Breast epithelium (tissue), 4 donors: ENCODE measurements around the gene WDPCP. TPM values are rescaled to one million over a fixed set of nuclear protein-coding genes. Genes with fewer than 3 reads are reported as not detected.

Experiments
- DNase-seq, 2 donors: peaks; one replicate each; pipeline ENCODE4 v3.0.0-alpha.2; 2019; ENCODE audit warnings: low spot score in 2 of 2
- H3K27ac ChIP-seq, 2 donors: fragments of 200-600 bp; sonication (generic) in 1 of 2; one replicate each; pipeline ENCODE4 v1.5.1; 2016 to 2019; ENCODE audit warnings: mild to moderate bottlenecking in 1 of 2
- H3K27me3 ChIP-seq, 2 donors: fragments of 200-600 bp; sonication (generic) in 1 of 2; one replicate each; pipeline versions ENCODE4 v1.5.1 to v1.6.0; 2017 to 2019; ENCODE audit warnings: control low read depth in 1 of 2, mild to moderate bottlenecking in 1 of 2
- H3K36me3 ChIP-seq: fragments of 200-600 bp; one replicate; pipeline ENCODE4 v1.5.1; 2019
- H3K4me1 ChIP-seq, 2 donors: fragments of 200-600 bp; sonication (generic); one replicate each; pipeline ENCODE4 v1.5.1; 2016 to 2019; ENCODE audit warnings: control low read depth in 1 of 2
- H3K4me3 ChIP-seq, 3 donors: fragments of 200-600 bp; sonication (generic); 1 replicate in 2 of 3; 2 replicates in 1 of 3; pipeline ENCODE4 v1.5.1; 2016 to 2019; ENCODE audit warnings: mild to moderate bottlenecking in 3 of 3, moderate library complexity in 2 of 3
- H3K9me3 ChIP-seq, 2 donors: fragments of 200-600 bp; sonication (generic) in 1 of 2; one replicate each; pipeline ENCODE4 v1.5.1; 2016 to 2019; ENCODE audit warnings: control low read depth in 1 of 2
- CTCF ChIP-seq, 3 donors: fragments of 450-650 bp; IDR thresholded peaks; one replicate each; pipeline ENCODE4 v1.5.1; 2016 to 2017; ENCODE audit warnings: antibody characterized with exemption in 3 of 3, mild to moderate bottlenecking in 3 of 3, moderate library complexity in 3 of 3
- POLR2A ChIP-seq: fragments of 450-650 bp; IDR thresholded peaks from one replicate; pipeline ENCODE4 v1.6.1; 2016; ENCODE audit warnings: antibody characterized with exemption, mild to moderate bottlenecking, moderate library complexity
- POLR2AphosphoS5 ChIP-seq, 3 donors: sonication (generic); formaldehyde crosslinking; IDR thresholded peaks; one replicate each; pipeline ENCODE4 v1.6.1; 2017; ENCODE audit warnings: antibody characterized with exemption in 3 of 3
- intact Hi-C: fragments of 100-400 bp; cut with DNase I; formaldehyde crosslinking; loops from one replicate; pipeline ENCODE4 v1.15.1; 2023; ENCODE audit warnings: low total_unique reads
- total RNA-seq, 3 donors: library from RNA; depleted of rRNA; stranded (reverse); fragments of >200 nt; gene quantifications; one replicate each; pipeline ENCODE4 v1.1.0, GENCODE V29; 2016

The WDPCP gene
- total RNA-seq, 3 donors from 2014 or later: 25.2 to 37.4 (median 29.4) TPM

- Histone ChIP-seq H3K36me3 (no peaks in the 10 kb centered on the region), H3K4me3 (peak overlapping the region; percentile 85 to 88 (median 88)), H3K9me3 (no peaks in the 10 kb centered on the region), H3K4me1 (no peaks in the 10 kb centered on the region), H3K27me3 (no peaks in the 10 kb centered on the region), H3K27ac (peak overlapping the region; percentile 90 to 91)
- intact Hi-C loops: no loop called here
- TF ChIP-seq CTCF (IDR thresholded peaks at IDR 0.05) (no peak), POLR2A (no peak), POLR2AphosphoS5 (IDR thresholded peaks at IDR 0.05) (no peak)
- DNase-seq: no peak
These were observed 378 bp downstream of the WDPCP start for GRCh38 chr2:63587814-63588384.

- Histone ChIP-seq H3K4me1 (no peaks in the 10 kb centered on the region), H3K9me3 (no peaks in the 10 kb centered on the region), H3K27ac (no peak overlapping the region), H3K27me3 (no peaks in the 10 kb centered on the region), H3K4me3 (no peak overlapping the region), H3K36me3 (no peaks in the 10 kb centered on the region)
- no peak for DNase-seq
- TF ChIP-seq CTCF (IDR thresholded peaks at IDR 0.05) (no peak), POLR2A (no peak), POLR2AphosphoS5 (IDR thresholded peaks at IDR 0.05) (no peak)
- intact Hi-C loops: no loop called here
These were observed 5.4 kb downstream of the WDPCP start for GRCh38 chr2:63582873-63583272.

GRCh38 chr2:63581298-63581961 is 6.8 kb downstream of the WDPCP start:
- H3K4me1 ChIP-seq: no peaks in the 10 kb centered on the region
- H3K36me3 ChIP-seq: no peaks in the 10 kb centered on the region
- no peak overlapping the region for H3K4me3 ChIP-seq
- no peak overlapping the region for H3K27ac ChIP-seq
- TF ChIP-seq POLR2AphosphoS5 (IDR thresholded peaks at IDR 0.05) (no peak), POLR2A (no peak), CTCF (IDR thresholded peaks at IDR 0.05) (no peak)
- no peak for DNase-seq
- intact Hi-C loops: no loop called here
- H3K27me3 ChIP-seq: no peaks in the 10 kb centered on the region
- H3K9me3 ChIP-seq: no peaks in the 10 kb centered on the region

DNA sequence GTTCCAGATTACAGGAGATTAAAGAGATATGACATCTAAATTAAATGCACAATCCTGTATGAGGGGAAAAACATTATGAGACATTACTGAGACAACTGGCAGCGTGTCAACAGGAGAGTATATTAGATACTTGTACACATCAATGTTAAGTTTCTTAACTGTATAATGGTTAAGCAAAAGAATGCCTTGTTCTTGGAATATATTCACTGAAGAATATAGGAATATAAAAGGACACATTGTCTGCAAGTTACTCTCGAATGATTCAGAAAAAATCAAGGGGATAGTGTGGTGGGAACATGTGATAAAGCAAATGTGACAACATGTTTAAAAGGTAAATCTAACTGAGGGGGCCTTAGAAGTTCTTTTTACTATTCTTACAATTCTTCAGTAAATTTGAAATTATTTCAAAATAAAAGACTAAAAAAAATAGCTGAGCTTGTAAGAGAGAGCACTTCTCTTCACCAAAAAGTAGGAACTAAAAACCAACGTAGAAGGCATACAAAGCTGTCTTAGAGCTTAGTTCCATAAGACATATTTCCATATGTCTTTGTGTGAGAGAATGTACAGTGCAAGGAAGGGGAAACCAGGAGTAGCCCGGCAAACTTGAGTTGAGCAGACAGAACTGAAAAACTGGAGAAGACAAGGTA is 7.5 kb downstream of the WDPCP start:
- H3K27ac ChIP-seq: no peak overlapping the region
- no peak overlapping the region for H3K4me3 ChIP-seq
- no peaks in the 10 kb centered on the region for H3K27me3 ChIP-seq
- no peaks in the 10 kb centered on the region for H3K36me3 ChIP-seq
- H3K4me1 ChIP-seq: no peaks in the 10 kb centered on the region
- H3K9me3 ChIP-seq: no peaks in the 10 kb centered on the region
- DNase-seq: no peak
- TF ChIP-seq POLR2A (no peak), POLR2AphosphoS5 (IDR thresholded peaks at IDR 0.05) (no peak), CTCF (IDR thresholded peaks at IDR 0.05) (no peak)
- intact Hi-C loops: no loop called here

GRCh38 chr2:63578767-63579166 is 9.5 kb downstream of the WDPCP start:
- Histone ChIP-seq H3K9me3 (no peaks in the 10 kb centered on the region), H3K36me3 (no peaks in the 10 kb centered on the region), H3K4me1 (no peaks in the 10 kb centered on the region), H3K4me3 (no peak overlapping the region), H3K27me3 (no peaks in the 10 kb centered on the region), H3K27ac (no peak overlapping the region)
- TF ChIP-seq POLR2A (no peak), CTCF (IDR thresholded peaks at IDR 0.05) (no peak), POLR2AphosphoS5 (IDR thresholded peaks at IDR 0.05) (no peak)
- intact Hi-C loops: no loop called here
- DNase-seq: no peak
